IMR-90 (cell line): ENCODE results near the gene RASSF7.

Source experiments
- BHLHE40 ChIP-seq: fragments of 150-350 bp; IDR thresholded peaks from 2 replicates; pipeline ENCODE4 v1.6.1; 2016; ENCODE audit warnings: mild to moderate bottlenecking, low read depth, low read length
- CEBPB ChIP-seq: IDR thresholded peaks from 2 replicates; pipeline ENCODE4 v1.6.1; 2012; ENCODE audit warnings: low read depth, low read length, improper control_type of control experiment
- CTCF ChIP-seq: conservative IDR thresholded peaks from 2 replicates; pipeline ENCODE4 v1.5.1; 2012; ENCODE audit warnings: mild to moderate bottlenecking, low read depth, low read length, improper control_type of control experiment
- ELK1 ChIP-seq: fragments of 150-350 bp; IDR thresholded peaks from 2 replicates; pipeline ENCODE4 v1.6.1; 2016; ENCODE audit warnings: low read depth, mild to moderate bottlenecking, low read length, moderate library complexity, borderline replicate concordance
- MAFK ChIP-seq: IDR thresholded peaks from 2 replicates; pipeline ENCODE4 v1.6.1; 2012; ENCODE audit warnings: low read depth, low read length, improper control_type of control experiment
- MXI1 ChIP-seq: IDR thresholded peaks from 2 replicates; pipeline ENCODE4 v1.6.1; 2012; ENCODE audit warnings: low read depth, mild to moderate bottlenecking, low read length, moderate library complexity, borderline replicate concordance
- POLR2A ChIP-seq: IDR thresholded peaks from 2 replicates; pipeline ENCODE4 v1.6.1; 2012; ENCODE audit warnings: mild to moderate bottlenecking, low read depth, low read length
- RCOR1 ChIP-seq: IDR thresholded peaks from 2 replicates; pipeline ENCODE4 v1.6.1; 2012; ENCODE audit warnings: mild to moderate bottlenecking, low read length, improper control_type of control experiment; ENCODE audit not compliant: insufficient replicate concordance
- SMC3 ChIP-seq: fragments of 150-350 bp; IDR thresholded peaks from 2 replicates; pipeline ENCODE4 v1.6.1; 2016; ENCODE audit warnings: low read depth, mild to moderate bottlenecking, antibody characterized with exemption, low read length, moderate library complexity
- USF2 ChIP-seq: fragments of 150-350 bp; IDR thresholded peaks from 2 replicates; pipeline ENCODE4 v1.6.1; 2017; ENCODE audit warnings: mild to moderate bottlenecking, antibody characterized with exemption, low read length, low read depth

- TF ChIP-seq CTCF: no peak
- no peak for TF ChIP-seq MAFK
- TF ChIP-seq POLR2A: no peak
- no peak for TF ChIP-seq RCOR1
- TF ChIP-seq ELK1: no peak
- no peak for TF ChIP-seq USF2
- TF ChIP-seq BHLHE40: no peak
- TF ChIP-seq CEBPB: no peak
- no peak for TF ChIP-seq SMC3
- no peak for TF ChIP-seq MXI1
Observed at GRCh38 chr11:581752-582151, 21.0 kb downstream of the RASSF7 start.
